IMR-90 (cell line): ENCODE results near the gene HMGB2.

Source experiments
- RAD21 ChIP-seq: IDR thresholded peaks from 2 replicates; pipeline ENCODE4 v1.6.1; 2012; ENCODE audit warnings: low read length, improper control_type of control experiment
- TF ChIP-seq, protein P1 (sequence below): conservative IDR thresholded peaks from 2 replicates; pipeline ENCODE4 v1.5.1; 2012; ENCODE audit warnings: mild to moderate bottlenecking, low read depth, low read length, improper control_type of control experiment

GRCh38 chr4:173332963-173333657, 1.0 kb downstream of the HMGB2 start:
- TF ChIP-seq, protein P1, sequence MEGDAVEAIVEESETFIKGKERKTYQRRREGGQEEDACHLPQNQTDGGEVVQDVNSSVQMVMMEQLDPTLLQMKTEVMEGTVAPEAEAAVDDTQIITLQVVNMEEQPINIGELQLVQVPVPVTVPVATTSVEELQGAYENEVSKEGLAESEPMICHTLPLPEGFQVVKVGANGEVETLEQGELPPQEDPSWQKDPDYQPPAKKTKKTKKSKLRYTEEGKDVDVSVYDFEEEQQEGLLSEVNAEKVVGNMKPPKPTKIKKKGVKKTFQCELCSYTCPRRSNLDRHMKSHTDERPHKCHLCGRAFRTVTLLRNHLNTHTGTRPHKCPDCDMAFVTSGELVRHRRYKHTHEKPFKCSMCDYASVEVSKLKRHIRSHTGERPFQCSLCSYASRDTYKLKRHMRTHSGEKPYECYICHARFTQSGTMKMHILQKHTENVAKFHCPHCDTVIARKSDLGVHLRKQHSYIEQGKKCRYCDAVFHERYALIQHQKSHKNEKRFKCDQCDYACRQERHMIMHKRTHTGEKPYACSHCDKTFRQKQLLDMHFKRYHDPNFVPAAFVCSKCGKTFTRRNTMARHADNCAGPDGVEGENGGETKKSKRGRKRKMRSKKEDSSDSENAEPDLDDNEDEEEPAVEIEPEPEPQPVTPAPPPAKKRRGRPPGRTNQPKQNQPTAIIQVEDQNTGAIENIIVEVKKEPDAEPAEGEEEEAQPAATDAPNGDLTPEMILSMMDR = no peak
- TF ChIP-seq RAD21 = no peak
